ENCODE data around the gene CTNND2.

DNA sequence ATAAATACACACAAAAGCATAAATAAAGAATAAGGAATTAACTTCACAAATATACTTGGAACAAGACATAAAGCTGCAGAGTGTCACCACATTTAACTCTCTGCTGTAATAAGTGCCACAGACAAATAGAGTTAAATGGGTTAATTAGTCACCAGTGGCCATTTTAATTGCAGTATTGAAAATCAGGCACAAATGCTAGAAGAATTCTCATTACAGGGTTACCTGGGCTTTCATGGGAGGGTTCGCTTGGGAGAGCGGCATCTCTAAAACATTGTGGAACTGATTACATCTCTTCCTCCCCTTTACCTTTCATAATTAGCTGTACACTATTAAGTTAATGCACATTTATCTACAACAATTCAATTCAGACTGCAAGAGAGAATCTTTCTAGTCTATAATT is 637.9 kb downstream of the CTNND2 start:
- TF ChIP-seq CTCF (conservative IDR thresholded peaks at IDR 0.05 in 1 of 2, IDR thresholded peaks at IDR 0.05 in 1 of 2; ENCODE audit: extremely low read depth in 1 of 2, insufficient read depth in 1 of 2, low read depth in 1 of 2, low read length in 2 of 2) (no peak), EZH2 (IDR thresholded peaks at IDR 0.05; ENCODE audit: borderline replicate concordance, low read length) (no peak)
